WTC11 (cell line): Measurements from ENCODE around the gene CDC20. TPM values are rescaled to one million over a fixed set of nuclear protein-coding genes. Genes with fewer than 3 reads are reported as not detected.
"Not testable (repeated sequence)": the region's sequence is repeated elsewhere in the genome, so short reads cannot be mapped to it uniquely, and the experiment has no call there.

Experiments
- ATAC-seq: fragments of 200-7000 bp; cut with Tn5 transposase; 2 replicates; pipeline ENCODE4 v1.10.0; 2021; ENCODE audit warnings: mild to moderate bottlenecking, moderate library complexity
- CTCF ChIA-PET: fragments of 300-600 bp; sonication (Branson Sonifier 250); formaldehyde crosslinking; loops from one replicate; lab custom pipeline; 2021; ENCODE audit warnings: antibody characterized with exemption; lab: Charles Lee
- POLR2A ChIA-PET: fragments of 350-600 bp; sonication (Branson Sonifier 250); formaldehyde crosslinking; loops from one replicate; lab custom pipeline; 2021; ENCODE audit warnings: antibody characterized with exemption; lab: Charles Lee
- DNase-seq: peaks from one replicate; pipeline ENCODE4 v3.0.0; 2021; ENCODE audit warnings: low spot score
- H3K27ac Mint-ChIP-seq: 2 replicates; pipeline ENCODE4 v1.8.0; 2021; ENCODE audit warnings: mixed read lengths
- H3K27me3 Mint-ChIP-seq: 2 replicates; pipeline ENCODE4 v1.8.0; 2021; ENCODE audit warnings: low read depth, mild to moderate bottlenecking, moderate library complexity, mixed read lengths
- H3K36me3 Mint-ChIP-seq: 2 replicates; pipeline ENCODE4 v1.8.0; 2021; ENCODE audit warnings: mixed read lengths
- H3K4me1 Mint-ChIP-seq: 2 replicates; pipeline ENCODE4 v1.8.0; 2022; ENCODE audit warnings: mixed read lengths
- H3K4me3 Mint-ChIP-seq: 2 replicates; pipeline ENCODE4 v1.8.0; 2021; ENCODE audit warnings: mild to moderate bottlenecking, moderate library complexity, mixed read lengths
- H3K9me3 Mint-ChIP-seq: 2 replicates; pipeline ENCODE4 v1.8.0; 2021; ENCODE audit warnings: mixed read lengths
- FOXJ3 ChIP-seq: sonication (generic); formaldehyde crosslinking; IDR thresholded peaks from 2 replicates; pipeline ENCODE4 v1.9.0; 2021; ENCODE audit warnings: missing genetic modification reagents, mild to moderate bottlenecking, borderline replicate concordance
- FOXP1 ChIP-seq: sonication (generic); formaldehyde crosslinking; IDR thresholded peaks from 2 replicates; pipeline ENCODE4 v1.8.0; 2022; ENCODE audit warnings: missing genetic modification reagents, mild to moderate bottlenecking, moderate library complexity, borderline replicate concordance
- NR1H2 ChIP-seq: sonication (generic); formaldehyde crosslinking; IDR thresholded peaks from 2 replicates; pipeline ENCODE4 v1.9.0; 2021; ENCODE audit warnings: mild to moderate bottlenecking, moderate library complexity, missing genetic modification reagents
- NR2C2 ChIP-seq: sonication (generic); formaldehyde crosslinking; IDR thresholded peaks from 2 replicates; pipeline ENCODE4 v1.8.0; 2022; ENCODE audit warnings: mild to moderate bottlenecking, missing genetic modification reagents
- PRRX2 ChIP-seq: fragments of 250-450 bp; sonication (Bioruptor Pico); IDR thresholded peaks from 2 replicates; pipeline ENCODE4 v1.8.0; 2021; ENCODE audit warnings: mild to moderate bottlenecking
- RORB ChIP-seq: fragments of 250-450 bp; sonication (Bioruptor Pico); IDR thresholded peaks from 2 replicates; pipeline ENCODE4 v1.9.0; 2021; ENCODE audit warnings: mild to moderate bottlenecking
- SMAD4 ChIP-seq: sonication (generic); formaldehyde crosslinking; IDR thresholded peaks from 2 replicates; pipeline ENCODE4 v1.8.0; 2022; ENCODE audit warnings: mild to moderate bottlenecking, missing genetic modification reagents
- SOX15 ChIP-seq: fragments of 250-450 bp; sonication (Bioruptor Pico); IDR thresholded peaks from 2 replicates; pipeline ENCODE4 v1.9.0; 2021; ENCODE audit warnings: mild to moderate bottlenecking
- SP1 ChIP-seq: sonication (generic); formaldehyde crosslinking; conservative IDR thresholded peaks from 2 replicates; pipeline ENCODE4 v1.8.1; 2022; ENCODE audit warnings: missing genetic modification reagents
- ZNF219 ChIP-seq: sonication (generic); formaldehyde crosslinking; IDR thresholded peaks from 2 replicates; pipeline ENCODE4 v1.8.0; 2023; ENCODE audit warnings: missing genetic modification reagents, mild to moderate bottlenecking, borderline replicate concordance
- ZNF416 ChIP-seq: fragments of 250-450 bp; sonication (Bioruptor Pico); IDR thresholded peaks from 2 replicates; pipeline ENCODE4 v1.9.0; 2021; ENCODE audit warnings: mild to moderate bottlenecking, inconsistent platforms
- total RNA-seq: library from RNA; stranded (reverse); gene quantifications from 3 replicates; pipeline ENCODE4 v1.2.3, GENCODE V29; 2021
- TF ChIP-seq, protein P1 (sequence below): sonication (generic); formaldehyde crosslinking; IDR thresholded peaks from 2 replicates; pipeline ENCODE4 v1.8.1; 2023; ENCODE audit warnings: mild to moderate bottlenecking, missing genetic modification reagents, moderate library complexity
- TF ChIP-seq, protein P2 (sequence below): sonication (generic); formaldehyde crosslinking; IDR thresholded peaks from 2 replicates; pipeline ENCODE4 v1.8.1; 2022; ENCODE audit warnings: missing genetic modification reagents, borderline replicate concordance
- TF ChIP-seq, protein P3 (sequence below): sonication (generic); formaldehyde crosslinking; IDR thresholded peaks from 2 replicates; pipeline ENCODE4 v1.8.1; 2022; ENCODE audit warnings: mild to moderate bottlenecking, moderate library complexity, missing genetic modification reagents
- TF ChIP-seq, protein P4 (sequence below): fragments of 250-450 bp; sonication (Bioruptor Pico); IDR thresholded peaks from 2 replicates; pipeline ENCODE4 v2.1.2; 2022; ENCODE audit warnings: mild to moderate bottlenecking, moderate library complexity
- TF ChIP-seq, protein P5 (sequence below): fragments of 250-450 bp; sonication (Bioruptor Pico); IDR thresholded peaks from 2 replicates; pipeline ENCODE4 v1.9.0; 2021; ENCODE audit warnings: mild to moderate bottlenecking
- TF ChIP-seq, protein P6 (sequence below): sonication (generic); formaldehyde crosslinking; IDR thresholded peaks from 2 replicates; pipeline ENCODE4 v1.8.1; 2023; ENCODE audit warnings: mild to moderate bottlenecking, missing genetic modification reagents, borderline replicate concordance

CDC20 gene
- total RNA-seq, 1 experiment from 2014 or later = 280 TPM

DNA sequence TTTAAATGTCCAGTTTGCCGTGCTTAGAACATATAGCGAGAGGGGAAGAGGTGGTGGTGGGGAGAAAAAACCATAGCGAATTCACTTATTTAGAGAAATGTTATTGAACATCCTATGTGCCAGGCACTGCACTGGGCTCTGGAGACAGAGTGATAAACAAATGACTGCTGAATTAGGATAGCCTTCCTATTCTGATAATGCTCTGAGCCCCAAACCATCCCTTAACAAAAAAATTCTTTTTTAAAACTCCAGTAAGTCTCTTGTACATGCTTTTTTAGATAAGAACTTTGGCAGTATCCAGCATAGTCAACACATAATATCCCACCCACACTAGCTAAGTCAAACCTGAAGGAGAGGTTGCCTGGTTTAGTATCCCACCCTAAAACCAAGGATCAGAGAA, 39.4 kb downstream of the CDC20 start:
- Mint-ChIP-seq H3K4me1 (no peaks in the 10 kb centered on the region), H3K4me3 (no peak overlapping the region), H3K27ac (no peak overlapping the region), H3K9me3 (no peaks in the 10 kb centered on the region), H3K27me3 (no peaks in the 10 kb centered on the region), H3K36me3 (peaks cover 2% of the 10 kb centered on the region)
- ATAC-seq (no peak), DNase-seq (no peak)
- TF ChIP-seq RORB (CRISPR knock-in tag) (no peak), FOXP1 (no peak), SMAD4 (CRISPR knock-in tag) (no peak), SP1 (CRISPR knock-in tag) (no peak), PRRX2 (CRISPR knock-in tag) (no peak), FOXJ3 (no peak), NR1H2 (CRISPR knock-in tag) (no peak), SOX15 (CRISPR knock-in tag) (no peak), ZNF416 (CRISPR knock-in tag) (no peak), NR2C2 (CRISPR knock-in tag) (no peak), ZNF219 (CRISPR knock-in tag) (no peak)
- TF ChIP-seq, protein P1, sequence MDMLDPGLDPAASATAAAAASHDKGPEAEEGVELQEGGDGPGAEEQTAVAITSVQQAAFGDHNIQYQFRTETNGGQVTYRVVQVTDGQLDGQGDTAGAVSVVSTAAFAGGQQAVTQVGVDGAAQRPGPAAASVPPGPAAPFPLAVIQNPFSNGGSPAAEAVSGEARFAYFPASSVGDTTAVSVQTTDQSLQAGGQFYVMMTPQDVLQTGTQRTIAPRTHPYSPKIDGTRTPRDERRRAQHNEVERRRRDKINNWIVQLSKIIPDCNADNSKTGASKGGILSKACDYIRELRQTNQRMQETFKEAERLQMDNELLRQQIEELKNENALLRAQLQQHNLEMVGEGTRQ = no peak
- TF ChIP-seq, protein P2, sequence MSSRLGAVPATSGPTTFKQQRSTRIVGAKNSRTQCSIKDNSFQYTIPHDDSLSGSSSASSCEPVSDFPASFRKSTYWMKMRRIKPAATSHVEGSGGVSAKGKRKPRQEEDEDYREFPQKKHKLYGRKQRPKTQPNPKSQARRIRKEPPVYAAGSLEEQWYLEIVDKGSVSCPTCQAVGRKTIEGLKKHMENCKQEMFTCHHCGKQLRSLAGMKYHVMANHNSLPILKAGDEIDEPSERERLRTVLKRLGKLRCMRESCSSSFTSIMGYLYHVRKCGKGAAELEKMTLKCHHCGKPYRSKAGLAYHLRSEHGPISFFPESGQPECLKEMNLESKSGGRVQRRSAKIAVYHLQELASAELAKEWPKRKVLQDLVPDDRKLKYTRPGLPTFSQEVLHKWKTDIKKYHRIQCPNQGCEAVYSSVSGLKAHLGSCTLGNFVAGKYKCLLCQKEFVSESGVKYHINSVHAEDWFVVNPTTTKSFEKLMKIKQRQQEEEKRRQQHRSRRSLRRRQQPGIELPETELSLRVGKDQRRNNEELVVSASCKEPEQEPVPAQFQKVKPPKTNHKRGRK (CRISPR knock-in tag) = no peak
- TF ChIP-seq, protein P3, sequence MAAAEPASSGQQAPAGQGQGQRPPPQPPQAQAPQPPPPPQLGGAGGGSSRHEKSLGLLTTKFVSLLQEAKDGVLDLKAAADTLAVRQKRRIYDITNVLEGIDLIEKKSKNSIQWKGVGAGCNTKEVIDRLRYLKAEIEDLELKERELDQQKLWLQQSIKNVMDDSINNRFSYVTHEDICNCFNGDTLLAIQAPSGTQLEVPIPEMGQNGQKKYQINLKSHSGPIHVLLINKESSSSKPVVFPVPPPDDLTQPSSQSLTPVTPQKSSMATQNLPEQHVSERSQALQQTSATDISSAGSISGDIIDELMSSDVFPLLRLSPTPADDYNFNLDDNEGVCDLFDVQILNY = no peak
- TF ChIP-seq, protein P4, sequence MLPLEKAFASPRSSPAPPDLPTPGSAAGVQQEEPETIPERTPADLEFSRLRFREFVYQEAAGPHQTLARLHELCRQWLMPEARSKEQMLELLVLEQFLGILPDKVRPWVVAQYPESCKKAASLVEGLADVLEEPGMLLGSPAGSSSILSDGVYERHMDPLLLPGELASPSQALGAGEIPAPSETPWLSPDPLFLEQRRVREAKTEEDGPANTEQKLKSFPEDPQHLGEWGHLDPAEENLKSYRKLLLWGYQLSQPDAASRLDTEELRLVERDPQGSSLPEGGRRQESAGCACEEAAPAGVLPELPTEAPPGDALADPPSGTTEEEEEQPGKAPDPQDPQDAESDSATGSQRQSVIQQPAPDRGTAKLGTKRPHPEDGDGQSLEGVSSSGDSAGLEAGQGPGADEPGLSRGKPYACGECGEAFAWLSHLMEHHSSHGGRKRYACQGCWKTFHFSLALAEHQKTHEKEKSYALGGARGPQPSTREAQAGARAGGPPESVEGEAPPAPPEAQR (CRISPR knock-in tag) = no peak
- TF ChIP-seq, protein P5, sequence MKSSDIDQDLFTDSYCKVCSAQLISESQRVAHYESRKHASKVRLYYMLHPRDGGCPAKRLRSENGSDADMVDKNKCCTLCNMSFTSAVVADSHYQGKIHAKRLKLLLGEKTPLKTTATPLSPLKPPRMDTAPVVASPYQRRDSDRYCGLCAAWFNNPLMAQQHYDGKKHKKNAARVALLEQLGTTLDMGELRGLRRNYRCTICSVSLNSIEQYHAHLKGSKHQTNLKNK (CRISPR knock-in tag) = no peak
- TF ChIP-seq, protein P6, sequence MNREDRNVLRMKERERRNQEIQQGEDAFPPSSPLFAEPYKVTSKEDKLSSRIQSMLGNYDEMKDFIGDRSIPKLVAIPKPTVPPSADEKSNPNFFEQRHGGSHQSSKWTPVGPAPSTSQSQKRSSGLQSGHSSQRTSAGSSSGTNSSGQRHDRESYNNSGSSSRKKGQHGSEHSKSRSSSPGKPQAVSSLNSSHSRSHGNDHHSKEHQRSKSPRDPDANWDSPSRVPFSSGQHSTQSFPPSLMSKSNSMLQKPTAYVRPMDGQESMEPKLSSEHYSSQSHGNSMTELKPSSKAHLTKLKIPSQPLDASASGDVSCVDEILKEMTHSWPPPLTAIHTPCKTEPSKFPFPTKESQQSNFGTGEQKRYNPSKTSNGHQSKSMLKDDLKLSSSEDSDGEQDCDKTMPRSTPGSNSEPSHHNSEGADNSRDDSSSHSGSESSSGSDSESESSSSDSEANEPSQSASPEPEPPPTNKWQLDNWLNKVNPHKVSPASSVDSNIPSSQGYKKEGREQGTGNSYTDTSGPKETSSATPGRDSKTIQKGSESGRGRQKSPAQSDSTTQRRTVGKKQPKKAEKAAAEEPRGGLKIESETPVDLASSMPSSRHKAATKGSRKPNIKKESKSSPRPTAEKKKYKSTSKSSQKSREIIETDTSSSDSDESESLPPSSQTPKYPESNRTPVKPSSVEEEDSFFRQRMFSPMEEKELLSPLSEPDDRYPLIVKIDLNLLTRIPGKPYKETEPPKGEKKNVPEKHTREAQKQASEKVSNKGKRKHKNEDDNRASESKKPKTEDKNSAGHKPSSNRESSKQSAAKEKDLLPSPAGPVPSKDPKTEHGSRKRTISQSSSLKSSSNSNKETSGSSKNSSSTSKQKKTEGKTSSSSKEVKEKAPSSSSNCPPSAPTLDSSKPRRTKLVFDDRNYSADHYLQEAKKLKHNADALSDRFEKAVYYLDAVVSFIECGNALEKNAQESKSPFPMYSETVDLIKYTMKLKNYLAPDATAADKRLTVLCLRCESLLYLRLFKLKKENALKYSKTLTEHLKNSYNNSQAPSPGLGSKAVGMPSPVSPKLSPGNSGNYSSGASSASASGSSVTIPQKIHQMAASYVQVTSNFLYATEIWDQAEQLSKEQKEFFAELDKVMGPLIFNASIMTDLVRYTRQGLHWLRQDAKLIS (CRISPR knock-in tag) = no peak
- ChIA-PET POLR2A (no interaction called here), CTCF (no interaction called here)

DNA sequence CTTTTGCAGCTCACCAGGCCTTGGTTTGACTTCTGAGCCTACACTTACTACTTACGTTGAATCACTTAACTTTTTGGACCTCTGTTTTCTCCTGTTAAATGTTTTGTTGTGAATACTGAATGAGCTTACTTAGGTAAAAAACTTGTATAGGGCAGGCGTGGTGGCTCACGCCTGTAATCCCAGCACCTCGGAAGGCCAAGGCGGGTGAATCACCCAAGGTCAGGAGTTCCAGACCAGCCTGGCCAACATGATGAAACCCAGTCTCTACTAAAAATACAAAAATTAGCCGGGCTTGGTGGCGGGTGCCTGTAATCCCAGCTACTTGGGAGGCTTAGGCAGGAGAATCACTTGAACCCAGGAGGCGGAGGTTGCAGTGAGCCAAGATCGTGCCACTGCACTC, 41.7 kb downstream of the CDC20 start:
- H3K27me3 Mint-ChIP-seq, H3K4me1 Mint-ChIP-seq, H3K9me3 Mint-ChIP-seq, H3K4me3 Mint-ChIP-seq, H3K27ac Mint-ChIP-seq, DNase-seq, ATAC-seq: not testable (repeated sequence)
- POLR2A ChIA-PET = interaction anchor here (1.0 kb wide), 1 partner anchor 11 kb away, joined by 3 read pairs; no protein-coding TSS in a partner anchor
- peaks cover 16% of the 10 kb centered on the region for H3K36me3 Mint-ChIP-seq
- CTCF ChIA-PET = interaction anchor here (2.0 kb wide), 1 partner anchor 14 kb away, joined by 7 read pairs; no protein-coding TSS in a partner anchor
